HG03045 (cell line): Measurements from ENCODE around the gene SETX.
"Not testable (repeated sequence)": the region's sequence is repeated elsewhere in the genome, so short reads cannot be mapped to it uniquely, and the experiment has no call there.

Experiments
- ATAC-seq: cut with Tn5 transposase; IDR thresholded peaks from one replicate; pipeline ENCODE4 v1.9.1; 2021; ENCODE audit warnings: mild to moderate bottlenecking, moderate library complexity; ENCODE audit not compliant: unreplicated experiment

The SETX gene

GRCh38 chr9:132288361-132288760 is 66.4 kb downstream of the SETX start:
- ATAC-seq, result no peak

GRCh38 chr9:132287256-132287760 is 67.5 kb downstream of the SETX start:
- ATAC-seq, result no peak

GRCh38 chr9:132283863-132284262 is 70.9 kb downstream of the SETX start:
- no peak for ATAC-seq

- ATAC-seq, result no peak
These were observed 71.6 kb downstream of the SETX start for GRCh38 chr9:132283165-132283564.

GRCh38 chr9:132274861-132275260 is 79.9 kb downstream of the SETX start:
- ATAC-seq, result no peak

GRCh38 chr9:132269704-132270516 is 84.9 kb downstream of the SETX start:
- ATAC-seq, result not testable (repeated sequence)

GRCh38 chr9:132268725-132269352 is 85.9 kb downstream of the SETX start:
- ATAC-seq, result no peak

GRCh38 chr9:132267660-132268059 is 87.1 kb downstream of the SETX start:
- no peak for ATAC-seq

GRCh38 chr9:132266017-132266416 is 88.8 kb downstream of the SETX start:
- ATAC-seq, result no peak

- ATAC-seq, result no peak
These were observed 93.9 kb downstream of the SETX start for GRCh38 chr9:132260846-132261245.

- ATAC-seq, result no peak
These were observed 104.2 kb downstream of the SETX start for GRCh38 chr9:132250324-132251262.

GRCh38 chr9:132249690-132250089 is 105.1 kb downstream of the SETX start:
- ATAC-seq, result no peak

GRCh38 chr9:132249123-132249522 is 105.7 kb downstream of the SETX start:
- no peak for ATAC-seq

- ATAC-seq, result no peak
These were observed 106.8 kb downstream of the SETX start for GRCh38 chr9:132247942-132248341.

GRCh38 chr9:132245465-132245864 is 109.3 kb downstream of the SETX start:
- ATAC-seq, result no peak

- no peak for ATAC-seq
These were observed 110.0 kb downstream of the SETX start for GRCh38 chr9:132244582-132245455.

GRCh38 chr9:132243156-132244074 is 111.4 kb downstream of the SETX start:
- ATAC-seq, result no peak

GRCh38 chr9:132242621-132243155 is 112.1 kb downstream of the SETX start:
- no peak for ATAC-seq
